Loucy (cell line): ENCODE data around the gene LHFPL5.

Source experiments
- H2AFZ ChIP-seq: fragments of 200-600 bp; sonication (generic); 2 replicates; pipeline ENCODE4 v1.6.0; 2016; ENCODE audit warnings: antibody characterized with exemption, mild to moderate bottlenecking, low read length, moderate library complexity
- H3F3A ChIP-seq: fragments of 200-600 bp; 2 replicates; pipeline ENCODE4 v1.6.0; 2016; ENCODE audit warnings: antibody characterized with exemption, low read depth, mild to moderate bottlenecking
- H3K27me3 ChIP-seq: fragments of 200-600 bp; sonication (generic); 2 replicates; pipeline ENCODE4 v1.6.1; 2014; ENCODE audit warnings: low read length, mild to moderate bottlenecking; ENCODE audit not compliant: insufficient read depth, poor library complexity, severe bottlenecking
- H3K36me3 ChIP-seq: fragments of 200-600 bp; sonication (generic); 2 replicates; pipeline ENCODE4 v1.6.1; 2016; ENCODE audit warnings: low read length; ENCODE audit not compliant: insufficient read depth
- H3K4me1 ChIP-seq: fragments of 200-600 bp; sonication (generic); 2 replicates; pipeline ENCODE4 v1.5.1; 2014; ENCODE audit warnings: low read length, mild to moderate bottlenecking; ENCODE audit not compliant: insufficient read depth, poor library complexity, severe bottlenecking
- H3K4me2 ChIP-seq: fragments of 200-600 bp; sonication (generic); 2 replicates; pipeline ENCODE4 v1.6.0; 2014; ENCODE audit warnings: antibody characterized with exemption, low read length, low read depth, mild to moderate bottlenecking; ENCODE audit not compliant: poor library complexity, severe bottlenecking
- H3K4me3 ChIP-seq: fragments of 200-600 bp; sonication (generic); 2 replicates; pipeline ENCODE4 v1.5.1; 2014; ENCODE audit warnings: low read length, mild to moderate bottlenecking, mixed read lengths; ENCODE audit not compliant: poor library complexity, severe bottlenecking
- H3K79me2 ChIP-seq: fragments of 200-600 bp; sonication (generic); 2 replicates; pipeline ENCODE4 v1.6.1; 2014; ENCODE audit warnings: low read length; ENCODE audit not compliant: insufficient read depth
- H3K9ac ChIP-seq: fragments of 200-600 bp; sonication (generic); 2 replicates; pipeline ENCODE4 v1.6.0; 2014; ENCODE audit warnings: mild to moderate bottlenecking, low read depth, low read length, moderate library complexity; ENCODE audit not compliant: poor library complexity, severe bottlenecking
- H3K9me2 ChIP-seq: fragments of 200-600 bp; sonication (generic); replicated peaks from 2 replicates; pipeline ENCODE4 v1.6.1; 2016; ENCODE audit warnings: low read depth, low read length, mixed read lengths
- H3K9me3 ChIP-seq: fragments of 200-600 bp; sonication (generic); 2 replicates; pipeline ENCODE4 v1.6.1; 2014; ENCODE audit warnings: mild to moderate bottlenecking, antibody characterized with exemption, low read length, low read depth; ENCODE audit not compliant: insufficient read depth
- H4K20me1 ChIP-seq: fragments of 200-600 bp; sonication (generic); 2 replicates; pipeline ENCODE4 v1.6.0; 2014; ENCODE audit warnings: antibody characterized with exemption, low read length, mild to moderate bottlenecking; ENCODE audit not compliant: insufficient read depth, poor library complexity, severe bottlenecking
- EZH2phosphoT487 ChIP-seq: fragments of 200-600 bp; IDR thresholded peaks from 2 replicates; pipeline ENCODE4 v1.6.1; 2018; ENCODE audit warnings: antibody characterized with exemption, mild to moderate bottlenecking, moderate library complexity, borderline replicate concordance
- TF ChIP-seq, protein P1 (sequence below): fragments of 200-600 bp; sonication (generic); conservative IDR thresholded peaks from 2 replicates; pipeline ENCODE4 v1.5.1; 2014; ENCODE audit warnings: mild to moderate bottlenecking, antibody characterized with exemption, low read length

The LHFPL5 gene

DNA sequence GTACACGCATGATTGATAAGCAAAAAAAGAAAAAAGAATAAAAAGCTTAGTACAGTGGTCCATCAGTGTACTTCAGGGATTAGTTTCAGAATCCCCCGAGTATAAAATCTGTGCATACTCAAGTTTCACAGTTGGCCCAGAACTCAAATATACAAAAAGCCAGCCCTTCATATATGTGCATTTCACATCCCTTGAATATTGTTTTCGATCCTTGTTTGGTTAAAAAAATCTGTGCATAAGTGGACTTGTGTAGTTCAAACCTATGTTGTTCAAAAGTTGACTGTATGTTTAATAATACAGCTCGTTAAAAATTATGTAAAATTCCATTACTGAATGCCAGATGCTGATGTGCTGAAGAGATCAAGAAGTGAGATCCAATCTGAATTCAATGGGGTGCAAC is 54.2 kb downstream of the LHFPL5 start:
- no peaks in the 10 kb centered on the region for H3K9me2 ChIP-seq
- H3K79me2 ChIP-seq, result peaks cover 15% of the 10 kb centered on the region; the same call in 1 of the 2 replicates
- no peaks in the 10 kb centered on the region for H3K9me3 ChIP-seq
- H3K9ac ChIP-seq, result no peak overlapping the region
- no peak overlapping the region for H2AFZ ChIP-seq
- H3K4me1 ChIP-seq, result no peaks in the 10 kb centered on the region
- H3F3A ChIP-seq, result no peaks in the 10 kb centered on the region
- TF ChIP-seq, protein P1, sequence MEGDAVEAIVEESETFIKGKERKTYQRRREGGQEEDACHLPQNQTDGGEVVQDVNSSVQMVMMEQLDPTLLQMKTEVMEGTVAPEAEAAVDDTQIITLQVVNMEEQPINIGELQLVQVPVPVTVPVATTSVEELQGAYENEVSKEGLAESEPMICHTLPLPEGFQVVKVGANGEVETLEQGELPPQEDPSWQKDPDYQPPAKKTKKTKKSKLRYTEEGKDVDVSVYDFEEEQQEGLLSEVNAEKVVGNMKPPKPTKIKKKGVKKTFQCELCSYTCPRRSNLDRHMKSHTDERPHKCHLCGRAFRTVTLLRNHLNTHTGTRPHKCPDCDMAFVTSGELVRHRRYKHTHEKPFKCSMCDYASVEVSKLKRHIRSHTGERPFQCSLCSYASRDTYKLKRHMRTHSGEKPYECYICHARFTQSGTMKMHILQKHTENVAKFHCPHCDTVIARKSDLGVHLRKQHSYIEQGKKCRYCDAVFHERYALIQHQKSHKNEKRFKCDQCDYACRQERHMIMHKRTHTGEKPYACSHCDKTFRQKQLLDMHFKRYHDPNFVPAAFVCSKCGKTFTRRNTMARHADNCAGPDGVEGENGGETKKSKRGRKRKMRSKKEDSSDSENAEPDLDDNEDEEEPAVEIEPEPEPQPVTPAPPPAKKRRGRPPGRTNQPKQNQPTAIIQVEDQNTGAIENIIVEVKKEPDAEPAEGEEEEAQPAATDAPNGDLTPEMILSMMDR, result no peak
- no peak for TF ChIP-seq EZH2phosphoT487
- H3K27me3 ChIP-seq, result no peaks in the 10 kb centered on the region
- no peak overlapping the region for H3K4me3 ChIP-seq
- H4K20me1 ChIP-seq, result no peaks in the 10 kb centered on the region
- peaks cover 73% of the 10 kb centered on the region for H3K36me3 ChIP-seq
- no peak overlapping the region for H3K4me2 ChIP-seq
